ENCODE data around the gene PHLDB2.

DNA sequence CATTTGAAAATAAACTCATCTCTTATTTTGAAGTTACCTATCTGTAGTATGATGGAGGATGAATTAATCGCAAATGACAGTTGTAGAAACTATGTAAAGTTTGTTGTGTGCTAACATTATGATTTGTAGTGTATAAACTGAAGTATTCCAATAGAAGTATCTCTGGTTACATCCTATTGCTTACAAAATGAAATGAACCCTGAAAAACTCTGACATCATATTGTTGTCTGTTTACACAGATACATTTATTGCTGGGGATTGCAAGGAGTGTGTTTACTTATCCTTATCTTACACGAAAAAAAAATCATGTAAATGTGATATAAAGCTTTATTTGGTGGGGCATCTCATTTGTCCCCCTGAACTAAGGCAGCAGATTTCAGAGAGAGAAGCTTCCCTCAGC is 117.2 kb downstream of the PHLDB2 start:
- TF ChIP-seq, protein P1, sequence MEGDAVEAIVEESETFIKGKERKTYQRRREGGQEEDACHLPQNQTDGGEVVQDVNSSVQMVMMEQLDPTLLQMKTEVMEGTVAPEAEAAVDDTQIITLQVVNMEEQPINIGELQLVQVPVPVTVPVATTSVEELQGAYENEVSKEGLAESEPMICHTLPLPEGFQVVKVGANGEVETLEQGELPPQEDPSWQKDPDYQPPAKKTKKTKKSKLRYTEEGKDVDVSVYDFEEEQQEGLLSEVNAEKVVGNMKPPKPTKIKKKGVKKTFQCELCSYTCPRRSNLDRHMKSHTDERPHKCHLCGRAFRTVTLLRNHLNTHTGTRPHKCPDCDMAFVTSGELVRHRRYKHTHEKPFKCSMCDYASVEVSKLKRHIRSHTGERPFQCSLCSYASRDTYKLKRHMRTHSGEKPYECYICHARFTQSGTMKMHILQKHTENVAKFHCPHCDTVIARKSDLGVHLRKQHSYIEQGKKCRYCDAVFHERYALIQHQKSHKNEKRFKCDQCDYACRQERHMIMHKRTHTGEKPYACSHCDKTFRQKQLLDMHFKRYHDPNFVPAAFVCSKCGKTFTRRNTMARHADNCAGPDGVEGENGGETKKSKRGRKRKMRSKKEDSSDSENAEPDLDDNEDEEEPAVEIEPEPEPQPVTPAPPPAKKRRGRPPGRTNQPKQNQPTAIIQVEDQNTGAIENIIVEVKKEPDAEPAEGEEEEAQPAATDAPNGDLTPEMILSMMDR (IDR thresholded peaks at IDR 0.05): no peak
- TF ChIP-seq POLR2A (IDR thresholded peaks at IDR 0.05) (no peak), POLR2AphosphoS5 (IDR thresholded peaks at IDR 0.05) (no peak)
